ENCODE measurements around the gene DTL. TPM values are rescaled to one million over a fixed set of nuclear protein-coding genes. Genes with fewer than 3 reads are reported as not detected.

The DTL gene
- total RNA-seq, 3 donors from 2014 or later (not counting 1 experiment from before 2014, with no cell fraction given) = 1.1 to 4.0 (median 3.3) TPM

DNA sequence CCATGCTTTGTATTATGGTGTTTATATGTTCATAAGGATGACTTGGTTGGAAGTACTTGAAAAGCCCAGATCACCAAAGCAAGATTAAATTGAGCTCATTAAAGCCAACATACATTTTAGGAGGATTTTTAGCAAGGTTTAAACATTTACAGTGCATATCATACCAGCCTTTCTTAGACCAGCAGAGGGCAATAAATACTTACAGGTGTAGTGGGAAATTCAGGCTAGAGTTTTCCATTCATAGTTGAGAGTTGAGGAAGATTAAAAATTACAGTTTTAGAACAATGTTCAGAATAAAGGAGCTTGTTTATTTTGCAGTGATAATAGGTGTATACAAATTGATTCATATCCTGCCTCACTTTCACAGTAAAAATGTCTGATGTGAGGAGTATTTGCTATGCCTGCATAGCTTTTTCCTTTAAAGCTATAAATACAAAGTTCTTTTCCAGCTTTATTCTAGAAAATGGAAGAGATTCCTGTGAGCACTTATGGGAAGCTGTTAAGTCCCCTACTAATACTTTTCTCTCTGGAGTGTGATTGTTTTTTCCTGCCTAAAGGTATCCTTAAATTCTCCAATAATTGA lies 35.3 kb downstream of the DTL start:
- Histone ChIP-seq H3K27me3 (ENCODE audit: control insufficient read depth, insufficient read depth, low read length) (no peaks in the 10 kb centered on the region), H3K4me3 (ENCODE audit: low read length) (no peak overlapping the region), H3K9me3 (ENCODE audit: control insufficient read depth, insufficient read depth, low read length) (no peaks in the 10 kb centered on the region), H3K4me1 (ENCODE audit: control insufficient read depth, insufficient read depth, low read length) (no peaks in the 10 kb centered on the region), H3K27ac (ENCODE audit: low read length) (no peak overlapping the region), H3K36me3 (ENCODE audit: control insufficient read depth, insufficient read depth, low read length) (no peaks in the 10 kb centered on the region)
- H3K27me3 Mint-ChIP-seq (ENCODE audit: low read depth in 2 of 2) = no peaks in the 10 kb centered on the region
- peak in 2 of 3 donors; percentile 72 to 75 for ATAC-seq
- H3K27ac Mint-ChIP-seq = no peak overlapping the region
- peak in 1 of 2 donors; percentile 71 for DNase-seq
- no peaks in the 10 kb centered on the region for H3K9me3 Mint-ChIP-seq
- H3K4me1 Mint-ChIP-seq = no peaks in the 10 kb centered on the region
- TF ChIP-seq, protein P1, sequence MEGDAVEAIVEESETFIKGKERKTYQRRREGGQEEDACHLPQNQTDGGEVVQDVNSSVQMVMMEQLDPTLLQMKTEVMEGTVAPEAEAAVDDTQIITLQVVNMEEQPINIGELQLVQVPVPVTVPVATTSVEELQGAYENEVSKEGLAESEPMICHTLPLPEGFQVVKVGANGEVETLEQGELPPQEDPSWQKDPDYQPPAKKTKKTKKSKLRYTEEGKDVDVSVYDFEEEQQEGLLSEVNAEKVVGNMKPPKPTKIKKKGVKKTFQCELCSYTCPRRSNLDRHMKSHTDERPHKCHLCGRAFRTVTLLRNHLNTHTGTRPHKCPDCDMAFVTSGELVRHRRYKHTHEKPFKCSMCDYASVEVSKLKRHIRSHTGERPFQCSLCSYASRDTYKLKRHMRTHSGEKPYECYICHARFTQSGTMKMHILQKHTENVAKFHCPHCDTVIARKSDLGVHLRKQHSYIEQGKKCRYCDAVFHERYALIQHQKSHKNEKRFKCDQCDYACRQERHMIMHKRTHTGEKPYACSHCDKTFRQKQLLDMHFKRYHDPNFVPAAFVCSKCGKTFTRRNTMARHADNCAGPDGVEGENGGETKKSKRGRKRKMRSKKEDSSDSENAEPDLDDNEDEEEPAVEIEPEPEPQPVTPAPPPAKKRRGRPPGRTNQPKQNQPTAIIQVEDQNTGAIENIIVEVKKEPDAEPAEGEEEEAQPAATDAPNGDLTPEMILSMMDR (IDR thresholded peaks at IDR 0.05) = peak; percentile 80
- no peak overlapping the region for H3K4me3 Mint-ChIP-seq
- intact Hi-C loops (cut with micrococcal nuclease) = loop anchor here (1.0 kb wide), 2 partner anchors 220 to 297 kb away; no protein-coding TSS in a partner anchor
- no peaks in the 10 kb centered on the region for H3K36me3 Mint-ChIP-seq

DNA sequence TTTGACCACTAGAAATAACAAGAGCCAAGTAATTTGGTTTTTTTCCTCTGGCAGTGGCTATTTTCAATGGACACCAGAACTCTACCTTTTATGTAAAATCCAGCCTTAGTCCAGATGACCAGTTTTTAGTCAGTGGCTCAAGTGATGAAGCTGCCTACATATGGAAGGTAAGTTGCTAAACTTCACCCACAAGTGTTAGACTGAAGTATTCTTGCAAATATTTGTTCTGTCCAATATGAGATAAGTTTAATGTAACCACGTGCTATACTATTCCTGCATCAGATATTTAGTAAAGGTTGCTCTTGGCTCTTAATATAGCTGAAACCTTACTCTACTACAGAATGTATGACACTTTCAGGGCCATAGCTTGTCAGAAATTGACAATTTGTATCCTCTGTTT lies 36.5 kb downstream of the DTL start:
- intact Hi-C loops (cut with micrococcal nuclease) = no loop called here
- Histone ChIP-seq H3K4me3 (ENCODE audit: low read length) (no peak overlapping the region), H3K27me3 (ENCODE audit: control insufficient read depth, insufficient read depth, low read length) (no peaks in the 10 kb centered on the region), H3K36me3 (ENCODE audit: control insufficient read depth, insufficient read depth, low read length) (no peaks in the 10 kb centered on the region), H3K27ac (ENCODE audit: low read length) (no peak overlapping the region), H3K4me1 (ENCODE audit: control insufficient read depth, insufficient read depth, low read length) (no peaks in the 10 kb centered on the region), H3K9me3 (ENCODE audit: control insufficient read depth, insufficient read depth, low read length) (no peaks in the 10 kb centered on the region)
- no CpG with 5 or more reads among the region's 1 CpG for WGBS (ENCODE audit: insufficient coverage)
- TF ChIP-seq, protein P1 (IDR thresholded peaks at IDR 0.05) = no peak
- Mint-ChIP-seq H3K27me3 (ENCODE audit: low read depth in 2 of 2) (no peaks in the 10 kb centered on the region), H3K9me3 (no peaks in the 10 kb centered on the region), H3K4me3 (no peak overlapping the region), H3K4me1 (no peaks in the 10 kb centered on the region), H3K27ac (no peak overlapping the region), H3K36me3 (no peaks in the 10 kb centered on the region)
- DNase-seq = no peak
- no peak for ATAC-seq

DNA sequence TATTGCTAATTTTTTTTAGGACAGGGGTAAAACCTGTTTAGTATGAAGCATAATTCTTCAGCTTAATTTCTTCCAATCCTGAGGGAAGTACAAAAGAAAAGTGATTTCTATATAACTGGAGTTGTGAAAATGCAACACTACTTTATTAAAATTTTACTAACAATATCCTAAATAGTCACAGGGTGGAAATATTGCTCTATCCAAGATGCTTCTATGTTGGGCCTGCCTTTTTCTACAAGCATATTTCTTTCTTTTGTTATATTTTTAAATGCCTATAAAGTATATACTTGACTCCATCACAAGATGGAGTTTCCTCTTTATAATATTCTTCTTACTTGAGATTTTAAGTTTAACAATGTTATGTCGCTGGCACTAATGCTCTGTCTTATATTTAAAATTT lies 37.9 kb downstream of the DTL start:
- H3K4me3 Mint-ChIP-seq = no peak overlapping the region
- Histone ChIP-seq H3K4me1 (ENCODE audit: control insufficient read depth, insufficient read depth, low read length) (no peaks in the 10 kb centered on the region), H3K36me3 (ENCODE audit: control insufficient read depth, insufficient read depth, low read length) (no peaks in the 10 kb centered on the region), H3K27me3 (ENCODE audit: control insufficient read depth, insufficient read depth, low read length) (no peaks in the 10 kb centered on the region), H3K9me3 (ENCODE audit: control insufficient read depth, insufficient read depth, low read length) (no peaks in the 10 kb centered on the region), H3K27ac (ENCODE audit: low read length) (no peak overlapping the region), H3K4me3 (ENCODE audit: low read length) (no peak overlapping the region)
- H3K27ac Mint-ChIP-seq = no peak overlapping the region
- H3K27me3 Mint-ChIP-seq (ENCODE audit: low read depth in 2 of 2) = no peaks in the 10 kb centered on the region
- intact Hi-C loops (cut with micrococcal nuclease) = no loop called here
- H3K4me1 Mint-ChIP-seq = no peaks in the 10 kb centered on the region
- WGBS (ENCODE audit: insufficient coverage) = no CpG with 5 or more reads among the region's 1 CpG
- no peaks in the 10 kb centered on the region for H3K36me3 Mint-ChIP-seq
- no peaks in the 10 kb centered on the region for H3K9me3 Mint-ChIP-seq
- peak in 1 of 2 donors; percentile 16 for DNase-seq
- TF ChIP-seq, protein P1 (IDR thresholded peaks at IDR 0.05) = no peak
- ATAC-seq = no peak

DNA sequence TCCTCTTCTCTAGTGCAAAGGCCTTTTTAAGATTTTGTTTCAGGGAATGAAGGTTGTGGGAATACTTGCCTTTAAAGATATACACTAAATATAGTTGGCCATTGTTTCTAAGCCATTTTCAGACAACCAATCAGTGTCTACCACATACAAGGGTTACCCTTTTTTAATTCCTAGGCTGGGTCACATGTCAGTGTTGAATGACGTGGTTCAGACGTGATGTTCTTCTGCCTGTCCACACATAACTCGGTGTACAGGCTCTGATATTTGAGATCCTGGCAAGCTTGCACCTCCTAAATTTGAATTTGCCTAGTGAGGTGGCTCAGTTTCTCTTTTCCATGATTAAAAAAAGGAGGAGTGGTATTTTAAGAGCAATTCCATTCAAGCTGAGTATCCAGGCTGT lies 38.8 kb downstream of the DTL start:
- 96% methylated on average over 3 of the region's 3 CpGs for WGBS (ENCODE audit: insufficient coverage)
- intact Hi-C loops (cut with micrococcal nuclease) = no loop called here
- H3K27ac ChIP-seq (ENCODE audit: low read length) = no peak overlapping the region
- H3K27ac Mint-ChIP-seq = no peak overlapping the region
- no peaks in the 10 kb centered on the region for H3K27me3 ChIP-seq (ENCODE audit: control insufficient read depth, insufficient read depth, low read length)
- H3K36me3 ChIP-seq (ENCODE audit: control insufficient read depth, insufficient read depth, low read length) = no peaks in the 10 kb centered on the region
- H3K27me3 Mint-ChIP-seq (ENCODE audit: low read depth in 2 of 2) = no peaks in the 10 kb centered on the region
- H3K4me3 ChIP-seq (ENCODE audit: low read length) = no peak overlapping the region
- H3K4me1 Mint-ChIP-seq = no peaks in the 10 kb centered on the region
- H3K36me3 Mint-ChIP-seq = no peaks in the 10 kb centered on the region
- H3K9me3 ChIP-seq (ENCODE audit: control insufficient read depth, insufficient read depth, low read length) = no peaks in the 10 kb centered on the region
- H3K4me1 ChIP-seq (ENCODE audit: control insufficient read depth, insufficient read depth, low read length) = no peaks in the 10 kb centered on the region
- DNase-seq (no peak), ATAC-seq (no peak)
- TF ChIP-seq, protein P1 (IDR thresholded peaks at IDR 0.05) = no peak
- H3K4me3 Mint-ChIP-seq = no peak overlapping the region
- H3K9me3 Mint-ChIP-seq = no peaks in the 10 kb centered on the region
